Right lobe of liver (tissue), 6 donors: ENCODE results near the gene ARMC12. TPM values are rescaled to one million over a fixed set of nuclear protein-coding genes. Genes with fewer than 3 reads are reported as not detected.
A peak's percentile ranks its signal among the peaks of the same experiment; 100 is the strongest.

Source experiments
- ATAC-seq, 4 donors: fragments of 200-7000 bp; cut with Tn5 transposase; one replicate each; pipeline ENCODE4 v1.9.1; 2020; ENCODE audit warnings: mild to moderate bottlenecking in 4 of 4, moderate library complexity in 4 of 4
- DNase-seq, 3 donors: peaks; one replicate each; pipeline ENCODE4 v3.0.0-alpha.2; 2020
- H3K27ac ChIP-seq, 3 donors: fragments of 200-600 bp; one replicate each; pipeline ENCODE4 v1.8.0; 2022
- H3K27me3 ChIP-seq, 2 donors: fragments of 200-600 bp; one replicate each; pipeline ENCODE4 v1.8.0; 2022
- H3K36me3 ChIP-seq, 4 donors: fragments of 200-600 bp; sonication (generic) in 1 of 4; one replicate each; pipeline versions ENCODE4 v1.5.1 to v1.8.0; 2017 to 2022; ENCODE audit warnings: control low read depth in 1 of 4
- H3K4me1 ChIP-seq, 4 donors: fragments of 200-600 bp; sonication (generic) in 1 of 4; one replicate each; pipeline versions ENCODE4 v1.5.1 to v1.8.0; 2017 to 2022; ENCODE audit warnings: control low read depth in 1 of 4
- H3K4me3 ChIP-seq, 3 donors: fragments of 200-600 bp; one replicate each; pipeline ENCODE4 v1.8.0; 2022
- H3K9me3 ChIP-seq, 4 donors: fragments of 200-600 bp; sonication (generic) in 1 of 4; one replicate each; pipeline versions ENCODE4 v1.5.1 to v1.8.0; 2017 to 2022; ENCODE audit warnings: control low read depth in 1 of 4
- POLR2A ChIP-seq: fragments of 450-650 bp; IDR thresholded peaks from one replicate; pipeline ENCODE4 v1.6.1; 2017; ENCODE audit warnings: antibody characterized with exemption, mild to moderate bottlenecking
- WGBS: methylation state at CpG from one replicate; pipeline ENCODE4 v1.1.6; 2018; ENCODE audit warnings: low coverage, low lambda C conversion rate; ENCODE audit not compliant: insufficient coverage; ENCODE audit errors: missing lambda C conversion rate; 5-methylcytosine and 5-hydroxymethylcytosine counted together
- intact Hi-C, 2 donors: fragments of 100-400 bp; cut with DNase I; formaldehyde crosslinking; loops; one replicate each; pipeline versions ENCODE4 v1.11.2 to v1.14.1; 2022
- total RNA-seq, 6 experiments: library from RNA; depleted of rRNA in 2 of 6; stranded (reverse); fragments of >200 nt in 2 of 6; fragmentation: NEBNext Ultra II Directional in 3 of 6; extraction: Animal tissue kit (Norgen Biotek cat#: 25700) in 3 of 6; gene quantifications; one replicate each; pipeline versions ENCODE4 v1.1.0 to v1.2.4, GENCODE V29; 2016 to 2023
- TF ChIP-seq, protein P1 (sequence below), 4 donors: fragments of 200-600 bp in 3 of 4; fragments of 450-650 bp in 1 of 4; IDR thresholded peaks; one replicate each; pipeline versions ENCODE4 v1.5.1 to v1.8.0; 2016 to 2022; ENCODE audit warnings: antibody characterized with exemption in 4 of 4, mild to moderate bottlenecking in 2 of 4
- donor health status: DM: no; HTN: yes; CAD: no.
- donor health status: DM: no; HTN: no; CAD: no.
- donor health status: DM: no; HTN: no; CAD: no.
- donor health status: DM: no; HTN: yes; CAD: no.
- donor health status: DM: no; HTN: yes; CAD: no.

ARMC12 gene
- total RNA-seq, 6 experiments from 2014 or later, result 0.22 to 4.4 (median 0.92) TPM

DNA sequence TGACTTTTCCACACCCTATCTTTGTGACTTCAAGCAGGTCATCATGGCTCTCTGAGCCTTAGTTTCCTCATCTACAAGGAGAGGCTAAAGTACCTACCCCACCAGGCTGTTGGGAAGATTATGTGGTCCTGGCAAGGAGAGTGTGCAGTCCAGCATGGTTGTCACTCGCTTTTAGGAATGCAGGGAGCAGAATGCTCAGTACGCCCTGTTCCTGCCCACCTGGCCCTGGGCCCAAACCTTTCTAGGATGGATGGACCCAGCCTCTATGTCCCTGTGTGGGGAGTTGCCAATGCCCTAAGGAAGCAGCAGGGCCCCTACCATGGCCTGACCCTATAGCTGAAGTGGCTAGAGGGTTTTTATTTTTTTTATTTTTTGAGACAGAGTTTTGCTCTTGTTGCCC, 41.6 kb downstream of the ARMC12 start:
- DNase-seq (no peak), ATAC-seq (no peak)
- TF ChIP-seq, protein P1, sequence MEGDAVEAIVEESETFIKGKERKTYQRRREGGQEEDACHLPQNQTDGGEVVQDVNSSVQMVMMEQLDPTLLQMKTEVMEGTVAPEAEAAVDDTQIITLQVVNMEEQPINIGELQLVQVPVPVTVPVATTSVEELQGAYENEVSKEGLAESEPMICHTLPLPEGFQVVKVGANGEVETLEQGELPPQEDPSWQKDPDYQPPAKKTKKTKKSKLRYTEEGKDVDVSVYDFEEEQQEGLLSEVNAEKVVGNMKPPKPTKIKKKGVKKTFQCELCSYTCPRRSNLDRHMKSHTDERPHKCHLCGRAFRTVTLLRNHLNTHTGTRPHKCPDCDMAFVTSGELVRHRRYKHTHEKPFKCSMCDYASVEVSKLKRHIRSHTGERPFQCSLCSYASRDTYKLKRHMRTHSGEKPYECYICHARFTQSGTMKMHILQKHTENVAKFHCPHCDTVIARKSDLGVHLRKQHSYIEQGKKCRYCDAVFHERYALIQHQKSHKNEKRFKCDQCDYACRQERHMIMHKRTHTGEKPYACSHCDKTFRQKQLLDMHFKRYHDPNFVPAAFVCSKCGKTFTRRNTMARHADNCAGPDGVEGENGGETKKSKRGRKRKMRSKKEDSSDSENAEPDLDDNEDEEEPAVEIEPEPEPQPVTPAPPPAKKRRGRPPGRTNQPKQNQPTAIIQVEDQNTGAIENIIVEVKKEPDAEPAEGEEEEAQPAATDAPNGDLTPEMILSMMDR (IDR thresholded peaks at IDR 0.05), result no peak
- Histone ChIP-seq H3K27me3 (peaks cover 0 to 7% of the 10 kb centered on the region in 2 donors), H3K36me3 (no peaks in the 10 kb centered on the region), H3K27ac (no peak overlapping the region), H3K4me3 (no peak overlapping the region), H3K4me1 (peaks cover 0 to 4% (median 0%) of the 10 kb centered on the region in 4 donors), H3K9me3 (no peaks in the 10 kb centered on the region)
- no CpG with 5 or more reads among the region's 2 CpGs for WGBS
- intact Hi-C loops, result no loop called here

DNA sequence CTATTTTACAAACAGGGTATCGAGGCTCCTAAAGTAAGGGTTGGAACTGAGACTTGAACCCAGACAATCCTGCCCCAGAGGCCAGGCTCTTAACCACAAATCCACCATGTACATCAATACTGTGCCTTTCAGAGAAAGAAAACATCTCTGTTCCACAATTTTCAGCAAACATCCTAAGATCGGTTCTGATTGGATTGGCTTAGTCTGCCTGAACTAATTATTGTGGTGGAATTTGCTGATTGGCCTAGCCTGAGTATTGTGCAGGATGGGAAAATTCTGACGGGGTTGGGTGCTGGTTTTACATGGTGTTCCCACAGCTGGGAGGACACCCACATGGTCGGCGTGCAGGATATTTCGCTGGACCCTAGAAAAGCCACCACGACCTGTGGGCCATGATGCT, 43.9 kb downstream of the ARMC12 start, which contains the start of gene CLPSL1:
Gene CLPSL1, plus strand, starts transcription at position 301 of the 400 bp plus-strand sequence. Its CDS starts 92 bp downstream, at position 393.
- WGBS, result 73% methylated on average over 5 of the region's 7 CpGs
- TF ChIP-seq, protein P1 (IDR thresholded peaks at IDR 0.05), result no peak
- TF ChIP-seq POLR2A, result no peak
- H3K9me3 ChIP-seq, result no peaks in the 10 kb centered on the region
- intact Hi-C loops, result no loop called here
- H3K36me3 ChIP-seq, result no peaks in the 10 kb centered on the region
- ATAC-seq (no peak), DNase-seq (no peak)
- H3K4me1 ChIP-seq, result peaks cover 0 to 4% (median 0%) of the 10 kb centered on the region in 4 donors
- peaks cover 0 to 7% of the 10 kb centered on the region in 2 donors for H3K27me3 ChIP-seq
- H3K4me3 ChIP-seq, result no peak within 1 kb of the TSS
- H3K27ac ChIP-seq, result no peak within 1 kb of the TSS

DNA sequence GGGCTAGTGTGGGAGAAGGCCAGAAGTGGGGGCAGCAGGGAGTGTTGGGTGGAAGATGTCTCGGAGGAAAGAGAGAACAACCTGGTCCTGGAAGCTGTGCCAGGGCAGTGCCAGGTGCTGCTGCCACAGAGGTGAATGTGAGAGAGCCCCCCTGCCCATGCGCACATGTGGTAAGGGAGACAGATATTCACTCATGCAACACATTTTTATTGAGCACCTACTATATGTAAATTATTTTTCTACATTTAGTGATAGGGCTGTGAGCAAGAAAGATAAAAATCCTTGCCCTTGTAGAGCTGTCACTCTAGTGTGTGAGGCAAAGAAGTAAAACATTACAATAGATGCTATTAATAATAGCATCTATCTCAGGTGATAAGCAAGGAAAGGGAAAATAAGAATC, 44.5 kb downstream of the ARMC12 start:
- intact Hi-C loops, result no loop called here
- no peaks in the 10 kb centered on the region for H3K9me3 ChIP-seq
- TF ChIP-seq POLR2A, result no peak
- TF ChIP-seq, protein P1 (IDR thresholded peaks at IDR 0.05), result no peak
- H3K4me1 ChIP-seq, result peaks cover 0 to 2% (median 0%) of the 10 kb centered on the region in 4 donors
- no peak for DNase-seq
- ATAC-seq, result no peak
- no peaks in the 10 kb centered on the region for H3K36me3 ChIP-seq
- 100% methylated on average over 2 of the region's 2 CpGs for WGBS
- H3K27me3 ChIP-seq, result peaks cover 0 to 2% of the 10 kb centered on the region in 2 donors
- no peak overlapping the region for H3K27ac ChIP-seq
- H3K4me3 ChIP-seq, result no peak overlapping the region

DNA sequence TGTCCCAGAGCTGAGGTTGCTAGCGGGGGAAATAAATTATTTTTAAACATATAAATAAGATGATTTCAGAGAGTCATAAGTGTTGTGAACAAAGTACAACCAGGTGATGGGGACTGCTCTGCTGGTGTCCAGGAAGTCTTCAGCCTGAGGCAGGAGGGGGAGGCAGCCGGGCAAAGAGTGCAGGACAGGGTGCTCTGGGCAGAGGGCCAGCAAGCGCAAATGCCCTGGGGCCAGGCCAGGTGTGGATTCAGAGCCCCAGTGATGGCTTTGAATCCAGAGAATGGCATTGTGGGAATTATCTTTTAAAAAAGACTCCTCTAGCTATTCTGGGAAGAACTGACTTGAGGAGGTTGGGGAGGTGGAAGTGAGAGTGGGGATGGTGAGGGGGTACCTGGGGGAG, 45.6 kb downstream of the ARMC12 start:
- Histone ChIP-seq H3K27ac (no peak overlapping the region), H3K27me3 (no peaks in the 10 kb centered on the region), H3K36me3 (no peaks in the 10 kb centered on the region), H3K4me3 (no peak overlapping the region), H3K4me1 (no peaks in the 10 kb centered on the region), H3K9me3 (no peaks in the 10 kb centered on the region)
- intact Hi-C loops, result no loop called here
- DNase-seq (peak; percentile 61 to 80 (median 64)), ATAC-seq (peak; percentile 58 to 81 (median 74))
- TF ChIP-seq, protein P1 (IDR thresholded peaks at IDR 0.05), result no peak
- no peak for TF ChIP-seq POLR2A
- WGBS, result 22% methylated on average over 3 of the region's 3 CpGs

DNA sequence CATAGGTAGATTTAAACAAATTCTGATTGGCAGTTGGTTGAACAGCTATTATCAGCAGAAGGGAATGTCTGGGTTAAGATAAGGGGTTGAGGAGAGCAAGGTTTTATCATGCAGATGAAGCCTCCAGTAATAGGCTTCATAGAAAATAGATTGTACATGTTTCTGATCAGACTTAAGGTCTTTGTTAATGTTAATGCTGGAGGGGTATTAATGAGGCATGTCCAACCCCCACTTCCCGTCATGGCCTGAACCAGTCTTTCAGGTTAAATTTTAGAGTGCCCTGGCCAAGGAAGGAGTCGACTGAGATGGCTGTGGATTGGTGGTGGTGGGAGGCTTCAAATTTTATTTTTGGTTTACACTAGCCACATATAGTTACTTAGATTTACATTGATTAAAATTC, 47.4 kb downstream of the ARMC12 start:
- DNase-seq (no peak), ATAC-seq (no peak)
- 62% methylated on average over 2 of the region's 2 CpGs for WGBS
- peaks cover 0 to 5% (median 0%) of the 10 kb centered on the region in 4 donors for H3K4me1 ChIP-seq
- no peaks in the 10 kb centered on the region for H3K27me3 ChIP-seq
- no peaks in the 10 kb centered on the region for H3K36me3 ChIP-seq
- H3K4me3 ChIP-seq, result no peak overlapping the region
- intact Hi-C loops, result no loop called here
- no peaks in the 10 kb centered on the region for H3K9me3 ChIP-seq
- TF ChIP-seq, protein P1 (IDR thresholded peaks at IDR 0.05), result no peak
- no peak for TF ChIP-seq POLR2A
- H3K27ac ChIP-seq, result no peak overlapping the region
